Mesothelial cell of epicardium (in vitro differentiated cells): ENCODE measurements around the gene IRX5. TPM values are rescaled to one million over a fixed set of nuclear protein-coding genes. Genes with fewer than 3 reads are reported as not detected.

Source experiments
- DNase-seq, 2 experiments: peaks; one replicate each; pipeline ENCODE4 v3.0.0; 2021; ENCODE audit warnings: low spot score in 2 of 2; ENCODE audit not compliant: unreplicated experiment in 2 of 2
- H3K27ac Mint-ChIP-seq: 2 replicates; pipeline ENCODE4 v1.8.0; 2021; ENCODE audit warnings: mixed read lengths
- H3K27me3 Mint-ChIP-seq: 2 replicates; pipeline ENCODE4 v1.8.0; 2021; ENCODE audit warnings: low read depth, mixed read lengths
- H3K36me3 Mint-ChIP-seq: 2 replicates; pipeline ENCODE4 v1.8.0; 2021; ENCODE audit warnings: mixed read lengths
- H3K4me1 Mint-ChIP-seq: 2 replicates; pipeline ENCODE4 v1.8.0; 2021; ENCODE audit warnings: mixed read lengths
- H3K4me3 Mint-ChIP-seq: 2 replicates; pipeline ENCODE4 v1.8.0; 2021; ENCODE audit warnings: mild to moderate bottlenecking, moderate library complexity, mixed read lengths
- H3K9me3 Mint-ChIP-seq: 2 replicates; pipeline ENCODE4 v1.8.0; 2021; ENCODE audit warnings: mixed read lengths
- total RNA-seq: library from RNA; stranded (reverse); gene quantifications from 3 replicates; pipeline ENCODE4 v1.2.1, GENCODE V29; 2021
- TF ChIP-seq, protein P1 (sequence below): fragments of 200-600 bp; sonication (generic); IDR thresholded peaks from one replicate; pipeline ENCODE4 v1.5.0; 2021; ENCODE audit warnings: antibody characterized with exemption; ENCODE audit not compliant: unreplicated experiment

Gene IRX5
- total RNA-seq, 1 donor from 2014 or later = 17.8 TPM

DNA sequence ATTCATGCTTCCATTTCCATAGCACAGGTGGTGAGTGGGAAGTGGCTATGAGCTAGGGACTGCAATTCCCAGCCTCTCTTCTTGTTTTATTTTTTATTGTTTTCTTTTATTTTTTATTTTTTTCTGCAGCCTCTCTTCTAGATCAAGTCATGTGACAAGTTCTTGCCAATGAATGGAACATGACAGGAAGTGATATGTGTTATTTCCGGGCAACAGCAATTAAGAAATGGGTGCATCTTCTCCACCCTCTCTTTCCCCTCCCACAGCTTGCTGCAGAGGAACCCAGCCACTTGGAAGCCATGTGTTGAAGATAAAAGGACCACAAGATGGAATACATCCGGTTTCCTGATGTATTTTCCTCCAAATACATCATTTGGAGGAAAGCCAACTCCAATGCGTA lies 23.6 kb downstream of the IRX5 start:
- Mint-ChIP-seq H3K27me3 (peaks cover 26% of the 10 kb centered on the region), H3K36me3 (peaks cover 8% of the 10 kb centered on the region), H3K27ac (no peak overlapping the region), H3K4me1 (no peaks in the 10 kb centered on the region), H3K4me3 (no peak overlapping the region), H3K9me3 (peaks cover under 1% of the 10 kb centered on the region)
- no peak for DNase-seq
- TF ChIP-seq, protein P1, sequence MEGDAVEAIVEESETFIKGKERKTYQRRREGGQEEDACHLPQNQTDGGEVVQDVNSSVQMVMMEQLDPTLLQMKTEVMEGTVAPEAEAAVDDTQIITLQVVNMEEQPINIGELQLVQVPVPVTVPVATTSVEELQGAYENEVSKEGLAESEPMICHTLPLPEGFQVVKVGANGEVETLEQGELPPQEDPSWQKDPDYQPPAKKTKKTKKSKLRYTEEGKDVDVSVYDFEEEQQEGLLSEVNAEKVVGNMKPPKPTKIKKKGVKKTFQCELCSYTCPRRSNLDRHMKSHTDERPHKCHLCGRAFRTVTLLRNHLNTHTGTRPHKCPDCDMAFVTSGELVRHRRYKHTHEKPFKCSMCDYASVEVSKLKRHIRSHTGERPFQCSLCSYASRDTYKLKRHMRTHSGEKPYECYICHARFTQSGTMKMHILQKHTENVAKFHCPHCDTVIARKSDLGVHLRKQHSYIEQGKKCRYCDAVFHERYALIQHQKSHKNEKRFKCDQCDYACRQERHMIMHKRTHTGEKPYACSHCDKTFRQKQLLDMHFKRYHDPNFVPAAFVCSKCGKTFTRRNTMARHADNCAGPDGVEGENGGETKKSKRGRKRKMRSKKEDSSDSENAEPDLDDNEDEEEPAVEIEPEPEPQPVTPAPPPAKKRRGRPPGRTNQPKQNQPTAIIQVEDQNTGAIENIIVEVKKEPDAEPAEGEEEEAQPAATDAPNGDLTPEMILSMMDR = no peak

DNA sequence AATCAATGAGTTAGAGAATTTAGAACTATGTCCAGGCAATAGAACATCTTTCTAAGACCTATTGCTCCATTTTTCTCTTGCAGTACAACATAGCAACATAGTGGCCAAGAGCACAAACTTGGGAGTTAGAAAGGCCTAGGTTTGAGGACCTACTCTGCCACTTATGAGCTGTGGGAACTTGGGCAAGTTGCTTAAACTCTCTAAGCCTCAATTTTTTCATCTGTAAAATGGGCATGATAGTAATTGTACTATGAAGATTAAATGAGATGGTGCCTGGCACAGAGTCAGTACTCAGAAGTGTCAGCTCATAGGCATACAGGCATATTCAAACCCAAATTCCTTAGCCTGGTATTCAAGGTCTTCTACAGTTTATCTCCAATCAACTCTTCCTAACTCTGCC lies 25.1 kb downstream of the IRX5 start:
- DNase-seq = no peak
- H3K36me3 Mint-ChIP-seq = peaks cover 8% of the 10 kb centered on the region
- TF ChIP-seq, protein P1 = no peak
- no peaks in the 10 kb centered on the region for H3K9me3 Mint-ChIP-seq
- H3K4me3 Mint-ChIP-seq = no peak overlapping the region
- peaks cover 16% of the 10 kb centered on the region for H3K27me3 Mint-ChIP-seq
- H3K27ac Mint-ChIP-seq = no peak overlapping the region
- H3K4me1 Mint-ChIP-seq = no peaks in the 10 kb centered on the region

DNA sequence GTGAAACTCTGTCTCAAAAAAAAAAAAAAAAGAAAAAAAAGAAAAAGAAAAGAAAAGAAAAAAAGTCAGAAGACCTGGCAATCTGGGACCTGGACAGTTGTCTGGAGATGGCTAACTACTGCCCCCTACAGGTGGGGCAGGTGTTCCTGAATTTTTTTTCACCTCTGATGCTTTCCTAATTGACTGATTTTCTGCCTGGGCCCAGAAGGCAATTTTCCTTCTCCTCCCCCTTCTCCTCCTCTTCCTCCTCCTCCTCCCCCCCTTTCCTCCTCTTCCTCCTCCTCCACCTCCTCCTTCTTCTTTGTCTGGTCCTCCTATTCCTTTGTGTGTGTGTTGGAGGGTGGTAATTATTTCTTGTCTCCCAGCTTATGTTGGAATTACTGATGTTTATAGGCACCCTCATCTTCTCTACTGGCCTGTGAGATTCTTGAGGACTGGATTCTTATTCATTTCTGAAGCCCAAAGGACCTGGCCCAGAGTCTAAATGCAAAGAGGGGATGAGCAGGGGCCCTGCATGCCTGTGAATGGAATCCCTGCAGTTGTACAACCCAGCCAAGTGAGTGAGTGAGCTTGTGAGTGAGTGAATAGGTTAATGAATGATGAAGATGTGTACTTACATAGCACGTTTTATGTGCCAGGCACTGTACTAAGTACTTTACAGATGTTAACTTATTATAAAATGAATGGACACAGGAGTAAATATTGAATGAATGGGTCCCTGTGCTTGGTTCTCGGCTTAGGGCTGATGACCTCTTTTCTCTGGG lies 26.9 kb downstream of the IRX5 start:
- Mint-ChIP-seq H3K27ac (no peak overlapping the region), H3K36me3 (peaks cover 5% of the 10 kb centered on the region), H3K9me3 (no peaks in the 10 kb centered on the region), H3K4me3 (no peak overlapping the region), H3K4me1 (no peaks in the 10 kb centered on the region), H3K27me3 (peaks cover 16% of the 10 kb centered on the region)
- no peak for DNase-seq
- TF ChIP-seq, protein P1 = peak; percentile 54

DNA sequence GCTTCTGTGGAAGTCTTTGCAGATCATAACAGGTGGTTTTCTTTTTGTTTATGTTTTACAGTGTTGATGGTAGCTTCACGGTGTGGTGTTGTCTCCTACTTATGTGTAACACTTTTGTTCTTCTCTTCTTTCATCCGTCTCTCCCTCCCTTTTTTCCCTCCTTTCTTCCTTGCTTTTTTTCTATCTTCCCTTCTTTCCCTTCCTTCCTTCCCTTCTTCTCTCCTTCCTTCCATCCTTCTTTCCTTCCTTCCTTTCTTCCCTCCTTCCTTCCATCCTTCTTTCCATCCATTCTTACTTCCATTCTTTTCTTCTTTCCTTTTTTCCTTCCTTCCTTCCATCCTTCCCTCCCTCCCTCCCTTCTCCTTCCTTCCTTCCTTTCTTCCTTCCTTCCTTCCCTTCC lies 31.4 kb downstream of the IRX5 start:
- Mint-ChIP-seq H3K9me3 (no peaks in the 10 kb centered on the region), H3K27ac (no peak overlapping the region), H3K4me1 (no peaks in the 10 kb centered on the region), H3K36me3 (peaks cover 3% of the 10 kb centered on the region), H3K4me3 (no peak overlapping the region), H3K27me3 (peaks cover 28% of the 10 kb centered on the region)
- TF ChIP-seq, protein P1 = no peak
- no peak for DNase-seq

DNA sequence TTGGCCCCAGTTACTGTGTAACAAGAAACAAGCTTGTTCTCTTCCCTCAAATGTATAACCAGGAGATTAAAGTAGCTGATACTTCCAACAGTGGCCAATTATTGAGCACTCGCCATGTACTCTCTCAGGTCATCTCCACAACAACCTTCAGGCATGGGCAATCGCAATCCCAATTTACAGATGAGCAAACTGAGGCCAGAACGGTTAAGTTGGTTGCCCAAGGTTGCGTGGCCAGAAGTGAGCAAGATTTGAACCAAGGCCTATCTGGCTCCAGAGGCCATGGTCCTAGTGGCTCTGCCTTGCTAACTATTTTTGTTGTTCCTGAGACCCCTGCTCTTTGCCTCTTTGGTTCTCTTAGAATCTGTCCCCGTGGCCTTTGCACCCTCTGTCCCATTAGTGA lies 33.6 kb downstream of the IRX5 start:
- Mint-ChIP-seq H3K4me1 (no peaks in the 10 kb centered on the region), H3K27ac (no peak overlapping the region), H3K36me3 (no peaks in the 10 kb centered on the region), H3K4me3 (no peak overlapping the region), H3K9me3 (no peaks in the 10 kb centered on the region), H3K27me3 (peaks cover 29% of the 10 kb centered on the region)
- DNase-seq = no peak
- TF ChIP-seq, protein P1 = no peak
